Measurements from ENCODE around the gene ADH5.

- TF ChIP-seq CTCF (IDR thresholded peaks at IDR 0.05; ENCODE audit: low read depth, low read length) (no peak), EZH2phosphoT487 (IDR thresholded peaks at IDR 0.05; ENCODE audit: low read depth) (no peak)
Measured at GRCh38 chr4:99074816-99075215, 13.8 kb downstream of the ADH5 start.
